KMS-11 (cell line): ENCODE measurements around the gene PITRM1.

Experiments used
- H2AFZ ChIP-seq: fragments of 200-600 bp; sonication (generic); 2 replicates; pipeline ENCODE4 v1.6.1; 2016; ENCODE audit warnings: antibody characterized with exemption, mixed run types, low read depth
- H3K27ac ChIP-seq: fragments of 200-600 bp; sonication (generic); 2 replicates; pipeline ENCODE4 v1.6.1; 2016; ENCODE audit warnings: mild to moderate bottlenecking, mixed run types
- H3K27me3 ChIP-seq: fragments of 200-600 bp; sonication (generic); 2 replicates; pipeline ENCODE4 v1.6.1; 2017; ENCODE audit warnings: mild to moderate bottlenecking, low read depth, mixed run types, moderate library complexity; ENCODE audit not compliant: insufficient read depth
- H3K36me3 ChIP-seq: fragments of 200-600 bp; sonication (generic); 2 replicates; pipeline ENCODE4 v1.6.1; 2017; ENCODE audit warnings: mild to moderate bottlenecking, mixed run types; ENCODE audit not compliant: insufficient read depth
- H3K4me1 ChIP-seq: fragments of 200-600 bp; sonication (generic); 2 replicates; pipeline ENCODE4 v1.6.1; 2016; ENCODE audit warnings: mild to moderate bottlenecking, low read depth, mixed run types; ENCODE audit not compliant: poor library complexity, severe bottlenecking
- H3K4me2 ChIP-seq: fragments of 200-600 bp; sonication (generic); 2 replicates; pipeline ENCODE4 v1.7.0; 2016; ENCODE audit warnings: mild to moderate bottlenecking, mixed run types
- H3K4me3 ChIP-seq: fragments of 200-600 bp; sonication (generic); IDR thresholded peaks from 2 replicates; pipeline ENCODE4 v1.6.1; 2017; ENCODE audit warnings: low read depth, low read length, mixed read lengths; ENCODE audit not compliant: insufficient read depth
- H3K79me2 ChIP-seq: fragments of 200-600 bp; sonication (generic); 2 replicates; pipeline ENCODE4 v1.6.1; 2016; ENCODE audit warnings: low read depth, mixed run types; ENCODE audit not compliant: insufficient read depth
- H3K9ac ChIP-seq: fragments of 200-600 bp; sonication (generic); 2 replicates; pipeline ENCODE4 v1.6.1; 2016; ENCODE audit warnings: mild to moderate bottlenecking, mixed run types
- H4K20me1 ChIP-seq: fragments of 200-600 bp; sonication (generic); 2 replicates; pipeline ENCODE4 v1.6.1; 2016; ENCODE audit warnings: mild to moderate bottlenecking, mixed run types; ENCODE audit not compliant: insufficient read depth
- TF ChIP-seq, protein P1 (sequence below): fragments of 200-600 bp; sonication (generic); conservative IDR thresholded peaks from 2 replicates; pipeline ENCODE4 v1.6.1; 2017; ENCODE audit warnings: low read depth, mild to moderate bottlenecking, antibody characterized with exemption, low read length, moderate library complexity, mixed read lengths

PITRM1 gene

DNA sequence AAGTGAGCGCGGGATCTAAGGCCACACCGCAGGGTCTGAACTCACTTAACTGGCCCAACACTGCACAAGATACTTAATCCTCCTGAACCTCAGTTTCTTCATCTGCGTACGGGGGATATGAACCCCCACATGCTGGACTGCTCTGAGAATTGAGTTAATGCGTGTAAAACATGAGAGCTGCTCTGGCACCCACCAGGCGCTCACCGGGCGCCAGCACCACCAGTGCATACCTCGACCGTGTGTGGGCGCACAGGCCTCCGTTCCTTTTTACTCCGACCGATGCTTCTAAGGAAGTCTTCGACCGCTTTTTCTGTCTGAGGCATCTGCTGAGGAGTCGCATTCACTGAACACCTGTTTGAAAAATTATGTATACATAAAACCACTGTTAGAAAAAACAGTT is 27.2 kb downstream of the PITRM1 start:
- no peaks in the 10 kb centered on the region for H3K79me2 ChIP-seq
- no peaks in the 10 kb centered on the region for H4K20me1 ChIP-seq
- no peak overlapping the region for H3K4me2 ChIP-seq
- H3K9ac ChIP-seq = no peak overlapping the region
- H3K27ac ChIP-seq = no peak overlapping the region
- no peaks in the 10 kb centered on the region for H3K27me3 ChIP-seq
- peaks cover 13% of the 10 kb centered on the region; the same call in 1 of the 2 replicates for H3K36me3 ChIP-seq
- no peak overlapping the region for H2AFZ ChIP-seq
- no peaks in the 10 kb centered on the region for H3K4me1 ChIP-seq
- TF ChIP-seq, protein P1, sequence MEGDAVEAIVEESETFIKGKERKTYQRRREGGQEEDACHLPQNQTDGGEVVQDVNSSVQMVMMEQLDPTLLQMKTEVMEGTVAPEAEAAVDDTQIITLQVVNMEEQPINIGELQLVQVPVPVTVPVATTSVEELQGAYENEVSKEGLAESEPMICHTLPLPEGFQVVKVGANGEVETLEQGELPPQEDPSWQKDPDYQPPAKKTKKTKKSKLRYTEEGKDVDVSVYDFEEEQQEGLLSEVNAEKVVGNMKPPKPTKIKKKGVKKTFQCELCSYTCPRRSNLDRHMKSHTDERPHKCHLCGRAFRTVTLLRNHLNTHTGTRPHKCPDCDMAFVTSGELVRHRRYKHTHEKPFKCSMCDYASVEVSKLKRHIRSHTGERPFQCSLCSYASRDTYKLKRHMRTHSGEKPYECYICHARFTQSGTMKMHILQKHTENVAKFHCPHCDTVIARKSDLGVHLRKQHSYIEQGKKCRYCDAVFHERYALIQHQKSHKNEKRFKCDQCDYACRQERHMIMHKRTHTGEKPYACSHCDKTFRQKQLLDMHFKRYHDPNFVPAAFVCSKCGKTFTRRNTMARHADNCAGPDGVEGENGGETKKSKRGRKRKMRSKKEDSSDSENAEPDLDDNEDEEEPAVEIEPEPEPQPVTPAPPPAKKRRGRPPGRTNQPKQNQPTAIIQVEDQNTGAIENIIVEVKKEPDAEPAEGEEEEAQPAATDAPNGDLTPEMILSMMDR = no peak
- no peak overlapping the region for H3K4me3 ChIP-seq

DNA sequence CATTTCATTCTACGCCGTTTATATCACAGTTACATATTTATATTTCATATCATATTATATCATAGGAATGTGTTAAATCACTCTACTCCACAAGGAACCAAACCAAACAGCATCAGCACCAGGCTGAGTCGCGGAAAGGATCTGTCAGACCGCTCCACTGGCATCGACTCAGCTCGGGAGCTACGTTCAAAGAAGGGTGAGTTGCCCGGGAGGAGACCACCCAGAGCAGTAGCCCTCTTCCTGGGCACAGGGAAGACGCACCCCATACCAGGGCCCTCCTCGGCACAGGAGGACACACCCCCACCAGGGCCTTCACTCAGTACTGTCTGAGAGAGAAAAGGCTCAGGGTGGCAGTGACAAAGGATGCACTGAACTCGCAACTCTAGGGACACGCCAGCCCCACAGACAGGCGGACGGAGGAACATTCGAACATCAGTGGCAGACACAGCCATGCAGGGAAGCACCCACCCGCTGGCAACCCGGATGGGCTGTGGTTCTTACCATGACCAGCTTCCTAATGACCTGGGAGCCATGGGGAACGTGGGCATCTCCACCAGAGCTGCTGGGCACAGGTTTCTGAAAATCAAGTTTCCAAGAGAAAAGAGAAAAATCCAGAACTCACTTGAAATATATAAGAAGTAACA is 28.7 kb downstream of the PITRM1 start:
- H3K36me3 ChIP-seq = peaks cover 13% of the 10 kb centered on the region; the same call in 1 of the 2 replicates
- H3K4me1 ChIP-seq = no peaks in the 10 kb centered on the region
- H3K27me3 ChIP-seq = no peaks in the 10 kb centered on the region
- H3K4me3 ChIP-seq = no peak overlapping the region
- H4K20me1 ChIP-seq = no peaks in the 10 kb centered on the region
- H3K27ac ChIP-seq = no peak overlapping the region
- H2AFZ ChIP-seq = no peak overlapping the region
- H3K4me2 ChIP-seq = no peak overlapping the region
- no peak overlapping the region for H3K9ac ChIP-seq
- no peaks in the 10 kb centered on the region for H3K79me2 ChIP-seq
- TF ChIP-seq, protein P1 = no peak

DNA sequence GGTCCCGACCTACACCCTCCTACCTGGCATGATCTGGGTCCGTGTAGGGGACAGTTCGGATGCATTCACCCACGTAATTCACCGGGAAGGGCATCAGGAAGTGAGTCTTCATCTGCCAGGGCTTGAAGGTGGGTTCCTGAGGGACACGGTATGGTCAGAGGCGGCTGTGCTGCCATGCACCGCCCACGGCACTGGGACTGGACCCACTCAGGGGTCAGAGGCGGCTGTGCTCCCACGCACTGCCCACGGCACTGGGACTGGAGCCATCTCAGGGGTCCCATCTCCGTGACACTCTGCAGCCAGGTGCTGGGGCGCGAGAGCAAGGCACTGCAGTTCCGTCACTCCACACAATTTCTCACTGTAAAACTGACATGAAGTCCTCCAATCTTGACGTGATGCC is 29.2 kb downstream of the PITRM1 start:
- Histone ChIP-seq H3K27me3 (no peaks in the 10 kb centered on the region), H3K36me3 (peaks cover 13% of the 10 kb centered on the region; the same call in 1 of the 2 replicates), H3K4me3 (no peak overlapping the region), H4K20me1 (no peaks in the 10 kb centered on the region), H3K4me1 (no peaks in the 10 kb centered on the region), H3K27ac (no peak overlapping the region), H2AFZ (no peak overlapping the region), H3K79me2 (no peaks in the 10 kb centered on the region), H3K9ac (no peak overlapping the region), H3K4me2 (no peak overlapping the region)
- TF ChIP-seq, protein P1 = no peak

DNA sequence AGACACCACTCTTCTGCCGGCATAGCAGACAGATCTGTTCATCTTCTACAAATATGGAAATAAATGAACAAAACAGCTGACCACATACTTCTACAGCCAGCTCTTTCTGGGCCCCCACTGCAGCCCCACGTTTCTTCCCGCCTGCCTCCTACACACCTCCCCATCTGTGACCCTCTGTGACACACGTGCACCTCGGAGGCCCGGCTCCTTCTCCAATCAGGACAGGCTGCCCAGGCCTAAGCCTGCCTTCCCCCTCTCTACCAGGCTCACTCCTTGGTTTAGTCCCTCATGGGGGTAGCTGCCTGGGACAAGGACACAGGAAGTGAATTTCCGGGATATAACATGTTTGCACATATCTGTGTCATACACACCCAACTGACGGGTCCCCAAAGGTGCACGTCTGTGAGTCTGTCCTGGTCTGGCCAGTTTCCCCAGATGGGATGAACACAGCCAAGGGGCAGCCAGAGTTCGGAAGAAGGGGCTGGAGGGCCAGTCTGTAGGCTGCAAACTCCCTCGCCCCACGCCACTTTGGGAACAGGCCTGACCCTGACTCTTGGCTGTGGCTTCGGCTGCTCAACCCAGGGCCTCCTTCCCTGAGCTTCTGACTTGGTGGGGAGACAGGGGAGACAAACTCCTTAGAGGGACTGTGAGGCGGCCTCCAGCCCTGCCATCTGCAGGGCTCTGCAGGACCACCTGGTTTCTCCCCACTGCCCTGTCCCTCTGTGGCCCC is 30.3 kb downstream of the PITRM1 start:
- TF ChIP-seq, protein P1 = no peak

More for the DNA sequence above, 30.3 kb downstream of the PITRM1 start:
- Histone ChIP-seq H3K4me1 (no peaks in the 10 kb centered on the region), H3K4me3 (no peak overlapping the region), H2AFZ (no peak overlapping the region), H3K36me3 (peaks cover 19% of the 10 kb centered on the region; the same call in 1 of the 2 replicates), H3K27me3 (no peaks in the 10 kb centered on the region), H3K4me2 (no peak overlapping the region), H3K9ac (no peak overlapping the region), H3K79me2 (no peaks in the 10 kb centered on the region), H4K20me1 (no peaks in the 10 kb centered on the region), H3K27ac (no peak overlapping the region)
